AG04449 (cell line): ENCODE results near the gene XRN2.

Experiments used
- CTCF ChIA-PET: fragments of 350-600 bp; formaldehyde crosslinking; extraction: SDS; loops from one replicate; lab custom pipeline; 2021; ENCODE audit warnings: antibody characterized with exemption; lab: Yijun Ruan, JAX
- POLR2A ChIA-PET: fragments of 400-600, 350-600 bp; formaldehyde crosslinking; extraction: SDS; loops from one replicate; lab custom pipeline; 2020; ENCODE audit warnings: antibody characterized with exemption, inconsistent platforms; lab: Yijun Ruan, JAX
- DNase-seq: peaks from one replicate; pipeline ENCODE4 v3.0.0-alpha.2; 2010; ENCODE audit warnings: low read depth, low spot score
- H3K4me3 ChIP-seq: 2 replicates; pipeline ENCODE4 v1.5.1; 2011; ENCODE audit warnings: low read depth, mild to moderate bottlenecking, control low read depth, low read length
- TF ChIP-seq, protein P1 (sequence below): IDR thresholded peaks from one replicate; pipeline ENCODE4 v1.5.1; 2011; ENCODE audit warnings: mild to moderate bottlenecking, moderate library complexity, low read length, control low read depth, inconsistent platforms; ENCODE audit not compliant: insufficient read depth; ENCODE audit errors: missing control alignments

The XRN2 gene

GRCh38 chr20:21336455-21337151 is 33.5 kb downstream of the XRN2 start:
- CTCF ChIA-PET: interaction anchor here (1.3 kb wide), 1 partner anchor 14 kb away, joined by 3 read pairs; no protein-coding TSS in a partner anchor
- H3K4me3 ChIP-seq: no peak overlapping the region
- TF ChIP-seq, protein P1, sequence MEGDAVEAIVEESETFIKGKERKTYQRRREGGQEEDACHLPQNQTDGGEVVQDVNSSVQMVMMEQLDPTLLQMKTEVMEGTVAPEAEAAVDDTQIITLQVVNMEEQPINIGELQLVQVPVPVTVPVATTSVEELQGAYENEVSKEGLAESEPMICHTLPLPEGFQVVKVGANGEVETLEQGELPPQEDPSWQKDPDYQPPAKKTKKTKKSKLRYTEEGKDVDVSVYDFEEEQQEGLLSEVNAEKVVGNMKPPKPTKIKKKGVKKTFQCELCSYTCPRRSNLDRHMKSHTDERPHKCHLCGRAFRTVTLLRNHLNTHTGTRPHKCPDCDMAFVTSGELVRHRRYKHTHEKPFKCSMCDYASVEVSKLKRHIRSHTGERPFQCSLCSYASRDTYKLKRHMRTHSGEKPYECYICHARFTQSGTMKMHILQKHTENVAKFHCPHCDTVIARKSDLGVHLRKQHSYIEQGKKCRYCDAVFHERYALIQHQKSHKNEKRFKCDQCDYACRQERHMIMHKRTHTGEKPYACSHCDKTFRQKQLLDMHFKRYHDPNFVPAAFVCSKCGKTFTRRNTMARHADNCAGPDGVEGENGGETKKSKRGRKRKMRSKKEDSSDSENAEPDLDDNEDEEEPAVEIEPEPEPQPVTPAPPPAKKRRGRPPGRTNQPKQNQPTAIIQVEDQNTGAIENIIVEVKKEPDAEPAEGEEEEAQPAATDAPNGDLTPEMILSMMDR: no peak
- DNase-seq: no peak
- POLR2A ChIA-PET: no interaction called here

- ChIA-PET CTCF (interaction anchor here (1.0 kb wide), 1 partner anchor 103 kb away, joined by 4 read pairs; no protein-coding TSS in a partner anchor), POLR2A (no interaction called here)
- H3K4me3 ChIP-seq: no peak overlapping the region
- DNase-seq: no peak
- TF ChIP-seq, protein P1: no peak
These were observed 35.2 kb downstream of the XRN2 start for GRCh38 chr20:21338291-21338690.

- CTCF ChIA-PET: interaction anchor here (2.0 kb wide), 1 partner anchor 41 kb away, joined by 4 read pairs; no protein-coding TSS in a partner anchor
- POLR2A ChIA-PET: no interaction called here
- TF ChIP-seq, protein P1: no peak
- H3K4me3 ChIP-seq: no peak overlapping the region
- no peak for DNase-seq
These were observed 36.4 kb downstream of the XRN2 start for GRCh38 chr20:21339499-21339898.

DNA sequence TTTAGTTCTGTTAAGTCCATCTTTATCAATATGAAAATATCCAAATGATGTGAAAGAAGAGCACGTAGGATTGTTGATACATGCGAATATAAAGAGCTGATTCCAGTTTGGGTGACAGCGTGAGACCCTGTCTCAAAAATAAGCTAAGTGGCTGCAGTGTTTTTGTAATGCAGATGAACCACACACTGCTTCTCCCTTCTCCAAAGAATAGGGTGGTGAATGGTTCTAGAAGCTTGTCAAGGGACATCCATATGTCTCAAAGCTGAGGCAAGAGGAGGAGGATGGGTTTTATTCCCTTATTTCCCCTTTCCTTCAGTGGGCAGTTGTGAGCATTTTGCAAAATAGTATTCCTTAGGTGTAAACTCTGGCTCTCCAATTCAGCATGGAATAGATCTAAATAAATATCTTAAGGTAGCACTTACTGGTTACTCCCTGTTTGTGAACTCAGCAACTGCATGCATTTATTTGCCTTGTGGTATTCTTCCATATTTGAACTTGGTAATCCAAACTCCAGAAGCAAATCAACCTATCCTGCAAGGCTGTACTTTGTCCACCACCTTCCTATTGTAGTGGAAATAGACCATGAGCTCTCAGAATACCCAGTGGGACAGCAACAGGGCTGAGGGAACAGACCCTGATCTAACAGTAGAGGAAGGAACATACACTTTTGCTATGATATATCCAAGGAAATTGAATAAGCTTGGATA is 38.0 kb downstream of the XRN2 start:
- TF ChIP-seq, protein P1: no peak
- ChIA-PET CTCF (interaction anchor here (2.0 kb wide), 1 partner anchor 40 kb away, joined by 4 read pairs; no protein-coding TSS in a partner anchor), POLR2A (no interaction called here)
- DNase-seq: no peak
- H3K4me3 ChIP-seq: no peak overlapping the region

DNA sequence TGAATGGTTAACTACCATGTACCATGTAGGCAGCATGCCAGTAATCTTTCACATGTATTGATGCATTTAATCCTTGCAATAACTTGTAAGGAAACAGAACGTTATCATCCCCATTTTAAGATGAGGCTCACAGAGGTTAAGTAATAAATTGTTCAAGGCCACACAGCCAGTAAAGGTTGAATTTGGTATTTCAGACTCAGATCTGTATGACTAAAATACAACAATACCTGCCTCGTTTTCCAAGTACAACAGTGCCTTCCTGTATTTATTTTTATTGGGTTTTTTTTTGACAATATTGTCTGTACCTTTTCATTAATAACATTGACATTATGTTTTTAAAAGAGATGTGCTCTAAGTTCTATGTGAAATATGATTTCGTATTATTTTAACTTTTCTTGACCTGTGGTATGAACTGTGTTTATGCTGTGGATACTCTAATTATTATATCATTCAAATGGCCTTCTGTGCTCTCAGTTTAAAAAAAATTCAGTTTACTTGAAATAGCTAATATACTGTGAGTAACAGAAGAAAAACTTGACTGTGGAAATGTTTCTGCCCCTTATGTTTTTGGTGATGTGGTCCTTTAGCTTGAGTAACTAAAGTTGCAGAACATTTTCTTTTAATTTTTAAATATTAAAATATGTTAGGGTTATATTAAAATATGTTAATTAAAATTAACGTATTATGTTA is 39.7 kb downstream of the XRN2 start:
- ChIA-PET CTCF (interaction anchor here (0.8 to 1.8 kb wide), 3 partner anchors 9 to 107 kb away, joined by 3 to 11 read pairs (median 4); no protein-coding TSS in a partner anchor), POLR2A (no interaction called here)
- no peak overlapping the region for H3K4me3 ChIP-seq
- DNase-seq: no peak
- TF ChIP-seq, protein P1: no peak
